ENCODE data around the gene FKBP11. TPM values are rescaled to one million over a fixed set of nuclear protein-coding genes. Genes with fewer than 3 reads are reported as not detected.

FKBP11 gene
- total RNA-seq, 1 experiment from 2014 or later: 83.2 TPM

- Histone ChIP-seq H3K4me1 (no peaks in the 10 kb centered on the region; the same call in 1 of the 2 replicates), H3K36me3 (ENCODE audit: control insufficient read depth, insufficient read depth, low read length) (no peaks in the 10 kb centered on the region), H3K9me3 (no peaks in the 10 kb centered on the region), H3K27me3 (replicated peaks; ENCODE audit: control insufficient read depth, insufficient read depth, low read length) (no peaks in the 10 kb centered on the region), H3K4me3 (ENCODE audit: low read depth, low read length) (no peak overlapping the region)
- DNase-seq: no peak
- H3K36me3 Mint-ChIP-seq (ENCODE audit: insufficient read depth, unreplicated experiment): peaks cover 7% of the 10 kb centered on the region
- no peak overlapping the region for H3K27ac Mint-ChIP-seq (ENCODE audit: unreplicated experiment)
- no peak for TF ChIP-seq CTCF (IDR thresholded peaks at IDR 0.05; ENCODE audit: insufficient read depth in 1 of 2, low read depth in 1 of 2, low read length in 1 of 2, severe bottlenecking in 1 of 2, unreplicated experiment in 1 of 2)
- intact Hi-C loops (cut with micrococcal nuclease; ENCODE audit: unreplicated experiment): no loop called here
- no peaks in the 10 kb centered on the region for H3K9me3 Mint-ChIP-seq (ENCODE audit: unreplicated experiment)
- no TSS peak for BruUV-seq (replicated peaks)
- peaks cover 7% of the 10 kb centered on the region for H3K4me1 Mint-ChIP-seq (ENCODE audit: low read depth, unreplicated experiment)
- CTCF ChIA-PET: interaction anchor here (1.0 to 1.2 kb wide), 3 partner anchors 17 to 35 kb away, joined by 3 to 6 read pairs (median 6); no protein-coding TSS in a partner anchor
- H3K27me3 Mint-ChIP-seq (ENCODE audit: insufficient read depth, unreplicated experiment): no peaks in the 10 kb centered on the region
- POLR2A ChIA-PET: no interaction called here
- no peak overlapping the region for H3K4me3 Mint-ChIP-seq (ENCODE audit: unreplicated experiment)
Measured at GRCh38 chr12:48961801-48962200, 36.5 kb upstream of the FKBP11 start.

GRCh38 chr12:48961331-48961730 lies 36.0 kb upstream of the FKBP11 start:
- H3K9me3 ChIP-seq: no peaks in the 10 kb centered on the region
- no peaks in the 10 kb centered on the region; the same call in 1 of the 2 replicates for H3K4me1 ChIP-seq
- H3K4me3 Mint-ChIP-seq (ENCODE audit: unreplicated experiment): no peak overlapping the region
- intact Hi-C loops (cut with micrococcal nuclease; ENCODE audit: unreplicated experiment): no loop called here
- DNase-seq: no peak
- H3K4me1 Mint-ChIP-seq (ENCODE audit: low read depth, unreplicated experiment): peaks cover 8% of the 10 kb centered on the region
- no TSS peak for BruUV-seq (replicated peaks)
- H3K9me3 Mint-ChIP-seq (ENCODE audit: unreplicated experiment): no peaks in the 10 kb centered on the region
- POLR2A ChIA-PET: no interaction called here
- CTCF ChIA-PET: interaction anchor here (1.0 to 1.2 kb wide), 3 partner anchors 16 to 36 kb away, joined by 3 to 6 read pairs (median 3); partner anchors contain the start of gene WNT1
- H3K36me3 ChIP-seq (ENCODE audit: control insufficient read depth, insufficient read depth, low read length): no peaks in the 10 kb centered on the region
- TF ChIP-seq CTCF (IDR thresholded peaks at IDR 0.05; ENCODE audit: insufficient read depth in 1 of 2, low read depth in 1 of 2, low read length in 1 of 2, severe bottlenecking in 1 of 2, unreplicated experiment in 1 of 2): no peak
- H3K27me3 ChIP-seq (replicated peaks; ENCODE audit: control insufficient read depth, insufficient read depth, low read length): no peaks in the 10 kb centered on the region
- peaks cover 12% of the 10 kb centered on the region for H3K36me3 Mint-ChIP-seq (ENCODE audit: insufficient read depth, unreplicated experiment)
- no peak overlapping the region for H3K4me3 ChIP-seq (ENCODE audit: low read depth, low read length)
- no peak overlapping the region for H3K27ac Mint-ChIP-seq (ENCODE audit: unreplicated experiment)
- H3K27me3 Mint-ChIP-seq (ENCODE audit: insufficient read depth, unreplicated experiment): no peaks in the 10 kb centered on the region

- BruUV-seq (replicated peaks): no TSS peak
- DNase-seq: no peak
- no peak overlapping the region for H3K4me3 Mint-ChIP-seq (ENCODE audit: unreplicated experiment)
- Histone ChIP-seq H3K9me3 (no peaks in the 10 kb centered on the region), H3K27me3 (replicated peaks; ENCODE audit: control insufficient read depth, insufficient read depth, low read length) (no peaks in the 10 kb centered on the region), H3K4me3 (ENCODE audit: low read depth, low read length) (no peak overlapping the region), H3K4me1 (peaks cover under 1% of the 10 kb centered on the region; the same call in 1 of the 2 replicates), H3K36me3 (ENCODE audit: control insufficient read depth, insufficient read depth, low read length) (no peaks in the 10 kb centered on the region)
- peaks cover 13% of the 10 kb centered on the region for H3K4me1 Mint-ChIP-seq (ENCODE audit: low read depth, unreplicated experiment)
- TF ChIP-seq CTCF (IDR thresholded peaks at IDR 0.05; ENCODE audit: insufficient read depth in 1 of 2, low read depth in 1 of 2, low read length in 1 of 2, severe bottlenecking in 1 of 2, unreplicated experiment in 1 of 2): no peak
- POLR2A ChIA-PET: no interaction called here
- H3K27ac Mint-ChIP-seq (ENCODE audit: unreplicated experiment): no peak overlapping the region
- peaks cover 17% of the 10 kb centered on the region for H3K36me3 Mint-ChIP-seq (ENCODE audit: insufficient read depth, unreplicated experiment)
- CTCF ChIA-PET: interaction anchor here (1.0 to 1.2 kb wide), 3 partner anchors 17 to 36 kb away, joined by 3 to 6 read pairs (median 3); partner anchors contain the start of gene WNT1
- H3K27me3 Mint-ChIP-seq (ENCODE audit: insufficient read depth, unreplicated experiment): no peaks in the 10 kb centered on the region
- intact Hi-C loops (cut with micrococcal nuclease; ENCODE audit: unreplicated experiment): no loop called here
- no peaks in the 10 kb centered on the region for H3K9me3 Mint-ChIP-seq (ENCODE audit: unreplicated experiment)
Measured at GRCh38 chr12:48960834-48961233, 35.5 kb upstream of the FKBP11 start.
